ENCODE results near the gene PRRG4. TPM values are rescaled to one million over a fixed set of nuclear protein-coding genes. Genes with fewer than 3 reads are reported as not detected.
"Not testable (repeated sequence)": the region's sequence is repeated elsewhere in the genome, so short reads cannot be mapped to it uniquely, and the experiment has no call there.

PRRG4 gene
- total RNA-seq, 1 donor from 2014 or later, result 3.0 TPM

GRCh38 chr11:32885556-32885955, 55.8 kb downstream of the PRRG4 start:
- Histone ChIP-seq H3K4me1 (no peaks in the 10 kb centered on the region), H3K27ac (no peak overlapping the region), H3K36me3 (no peaks in the 10 kb centered on the region), H3K4me3 (no peak overlapping the region), H3K27me3 (no peaks in the 10 kb centered on the region), H3K9me3 (no peaks in the 10 kb centered on the region)
- no peak for DNase-seq (ENCODE audit: low spot score in 2 of 2)
- TF ChIP-seq CTCF (IDR thresholded peaks at IDR 0.05), result no peak
- intact Hi-C loops (cut with DNase I), result no loop called here

- H3K27ac ChIP-seq, result no peak overlapping the region
- DNase-seq (ENCODE audit: low spot score in 2 of 2), result no peak
- no peaks in the 10 kb centered on the region for H3K27me3 ChIP-seq
- intact Hi-C loops (cut with DNase I), result no loop called here
- no peaks in the 10 kb centered on the region for H3K36me3 ChIP-seq
- H3K4me1 ChIP-seq, result no peaks in the 10 kb centered on the region
- no peaks in the 10 kb centered on the region for H3K9me3 ChIP-seq
- H3K4me3 ChIP-seq, result no peak overlapping the region
- TF ChIP-seq CTCF (IDR thresholded peaks at IDR 0.05), result no peak
These were observed 56.5 kb downstream of the PRRG4 start for GRCh38 chr11:32886180-32886579.

GRCh38 chr11:32887707-32888383, 58.1 kb downstream of the PRRG4 start:
- intact Hi-C loops (cut with DNase I); H3K36me3 ChIP-seq; H3K9me3 ChIP-seq; DNase-seq (ENCODE audit: low spot score in 2 of 2); H3K4me1 ChIP-seq; H3K4me3 ChIP-seq; H3K27me3 ChIP-seq; H3K27ac ChIP-seq: not testable (repeated sequence)

- intact Hi-C loops (cut with DNase I); DNase-seq (ENCODE audit: low spot score in 2 of 2); H3K27ac ChIP-seq; H3K9me3 ChIP-seq; H3K4me3 ChIP-seq; H3K27me3 ChIP-seq; H3K4me1 ChIP-seq; H3K36me3 ChIP-seq: not testable (repeated sequence)
These were observed 58.6 kb downstream of the PRRG4 start for GRCh38 chr11:32888384-32888710.

GRCh38 chr11:32888805-32889204, 59.1 kb downstream of the PRRG4 start:
- no peaks in the 10 kb centered on the region for H3K9me3 ChIP-seq
- no peaks in the 10 kb centered on the region for H3K4me1 ChIP-seq
- no peaks in the 10 kb centered on the region for H3K36me3 ChIP-seq
- TF ChIP-seq CTCF (IDR thresholded peaks at IDR 0.05), result no peak
- H3K27me3 ChIP-seq, result no peaks in the 10 kb centered on the region
- DNase-seq (ENCODE audit: low spot score in 2 of 2), result no peak
- intact Hi-C loops (cut with DNase I), result no loop called here
- no peak overlapping the region for H3K27ac ChIP-seq
- H3K4me3 ChIP-seq, result no peak overlapping the region

- Histone ChIP-seq H3K9me3 (no peaks in the 10 kb centered on the region), H3K36me3 (no peaks in the 10 kb centered on the region), H3K27ac (no peak overlapping the region), H3K27me3 (no peaks in the 10 kb centered on the region), H3K4me3 (no peak overlapping the region), H3K4me1 (no peaks in the 10 kb centered on the region)
- DNase-seq (ENCODE audit: low spot score in 2 of 2), result no peak
- TF ChIP-seq CTCF (IDR thresholded peaks at IDR 0.05), result no peak
- intact Hi-C loops (cut with DNase I), result loop anchor here (5.0 to 10.0 kb wide), 3 partner anchors 154 to 366 kb away; partner anchors contain the start of genes EIF3M and HIPK3
These were observed 61.3 kb downstream of the PRRG4 start for GRCh38 chr11:32890843-32891656.

All from ascending aorta (tissue), 2 donors.